ENCODE results near the gene OXER1.
"Not testable (repeated sequence)": the region's sequence is repeated elsewhere in the genome, so short reads cannot be mapped to it uniquely, and the experiment has no call there.

OXER1 gene

DNA sequence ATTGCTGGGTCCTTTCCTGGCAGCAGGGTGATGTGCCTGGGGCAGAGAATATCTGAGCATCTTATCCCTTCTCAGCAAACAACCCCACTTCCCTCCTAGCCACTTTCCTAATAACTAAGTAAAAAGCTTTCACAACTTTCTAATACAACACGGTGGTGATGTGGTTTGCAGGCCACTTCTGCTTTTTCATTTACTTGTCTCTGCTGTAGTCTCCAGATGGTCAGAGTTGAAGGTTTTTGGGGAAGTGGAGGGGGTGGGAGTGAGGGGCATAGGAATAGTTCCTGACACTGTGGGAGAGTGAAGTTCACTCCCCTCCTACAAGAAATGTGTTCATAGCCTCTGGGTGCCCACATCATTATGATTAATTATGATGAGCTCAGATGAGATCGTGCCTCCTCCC, 11.6 kb downstream of the OXER1 start:
- no peak for DNase-seq (ENCODE audit: low spot score)

DNA sequence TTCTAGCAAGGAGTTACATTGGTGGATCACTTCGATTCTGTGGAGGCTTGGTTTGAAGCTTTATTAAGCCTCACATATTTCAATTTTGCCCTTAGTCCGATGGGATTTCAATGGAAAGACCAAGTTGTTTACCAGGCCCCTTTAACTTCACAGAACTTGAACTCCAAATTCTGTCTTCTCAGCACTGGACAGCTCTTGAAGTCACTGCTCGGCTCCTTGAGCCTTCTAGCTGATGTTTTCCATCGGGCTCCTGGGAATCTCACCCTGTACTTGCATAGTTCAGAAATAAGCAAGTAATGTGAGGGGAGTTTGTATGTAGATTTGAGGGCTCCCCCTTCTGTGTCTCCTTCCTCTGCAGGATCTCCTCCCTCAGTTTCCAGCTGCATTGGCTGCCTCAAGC, 15.1 kb downstream of the OXER1 start:
- DNase-seq (ENCODE audit: low spot score), result no peak

DNA sequence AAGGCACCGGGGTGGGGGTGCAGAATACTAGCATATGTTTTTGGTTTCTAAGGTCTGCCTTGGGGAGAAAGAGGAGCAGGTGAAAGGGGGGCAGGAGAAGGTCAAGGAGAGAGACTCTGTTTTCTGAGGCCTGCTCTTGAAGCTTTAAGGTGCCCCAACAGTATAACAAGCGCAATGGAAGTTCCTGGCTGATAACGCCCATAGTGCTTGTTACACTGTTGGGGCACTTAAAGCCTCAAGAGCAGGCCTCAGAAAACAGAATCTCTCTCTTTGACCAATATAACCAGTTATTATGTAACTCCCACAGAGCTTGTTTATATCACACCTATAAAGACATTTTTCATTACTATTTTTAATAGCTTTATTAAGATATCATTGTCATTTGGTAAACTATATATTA, 16.5 kb downstream of the OXER1 start:
- DNase-seq (ENCODE audit: low spot score), result no peak

- no peak for DNase-seq (ENCODE audit: low spot score)
Observed at GRCh38 chr2:42744545-42745082, 19.3 kb downstream of the OXER1 start.

GRCh38 chr2:42743659-42743990, 20.3 kb downstream of the OXER1 start:
- DNase-seq (ENCODE audit: low spot score), result no peak

GRCh38 chr2:42742740-42743658, 20.9 kb downstream of the OXER1 start:
- DNase-seq (ENCODE audit: low spot score), result no peak

- DNase-seq (ENCODE audit: low spot score), result no peak
Observed at GRCh38 chr2:42741140-42741539, 22.8 kb downstream of the OXER1 start.

DNA sequence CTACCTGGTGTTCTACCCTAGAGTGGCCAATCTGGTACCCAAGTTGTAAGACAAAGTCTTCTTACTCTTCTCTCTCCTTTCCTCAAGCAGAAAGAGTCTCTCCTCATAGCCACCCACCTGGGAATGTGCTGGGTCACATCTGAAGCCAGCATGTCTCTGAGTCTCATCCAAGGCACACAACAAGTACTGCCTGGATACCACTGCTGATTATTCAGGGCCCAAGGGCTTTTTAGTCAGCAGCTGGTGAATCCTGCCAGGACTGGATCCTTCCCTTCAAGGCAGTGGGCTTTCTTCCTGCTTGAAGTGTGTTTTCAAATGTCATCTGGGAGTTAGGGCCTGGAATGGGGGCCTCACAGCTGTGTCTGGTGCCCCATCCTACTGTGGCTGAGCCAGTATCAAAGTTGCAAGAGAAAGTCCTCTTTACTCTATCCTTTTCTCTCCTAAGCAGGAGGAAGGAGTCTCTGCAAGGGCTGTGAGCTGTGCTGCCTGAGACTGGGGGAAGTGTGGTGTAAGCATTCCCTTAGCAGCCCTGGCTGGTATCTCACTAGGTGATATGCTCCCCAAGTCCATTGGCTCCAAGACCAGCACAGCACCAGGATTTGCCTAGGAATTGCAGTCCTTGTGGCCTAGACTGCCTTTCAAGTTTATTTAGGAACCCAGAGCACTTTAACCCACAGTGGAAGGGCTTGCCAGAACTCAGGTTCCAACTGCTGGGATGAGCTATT, 27.2 kb downstream of the OXER1 start:
- no peak for DNase-seq (ENCODE audit: low spot score)

GRCh38 chr2:42733852-42734251, 30.1 kb downstream of the OXER1 start:
- DNase-seq (ENCODE audit: low spot score), result no peak

DNA sequence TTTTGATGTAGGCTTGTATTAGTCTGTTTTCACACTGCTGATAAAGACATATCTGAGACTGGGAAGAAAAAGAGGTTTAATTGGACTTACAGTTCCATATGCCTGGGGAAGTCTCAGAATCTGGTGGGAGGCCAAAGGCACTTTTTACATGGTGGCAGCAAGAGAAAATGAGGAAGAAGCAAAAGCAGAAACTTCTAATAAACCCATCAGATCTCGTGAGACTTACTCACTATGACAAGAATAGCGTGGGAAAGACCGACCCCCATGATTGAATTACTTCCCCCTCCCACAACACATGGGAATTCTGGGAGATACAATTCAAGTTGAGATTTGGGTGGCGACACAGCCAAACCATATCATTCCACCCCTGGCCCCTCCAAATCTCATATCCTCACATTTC, 32.6 kb downstream of the OXER1 start:
- DNase-seq (ENCODE audit: low spot score), result not testable (repeated sequence)

DNA sequence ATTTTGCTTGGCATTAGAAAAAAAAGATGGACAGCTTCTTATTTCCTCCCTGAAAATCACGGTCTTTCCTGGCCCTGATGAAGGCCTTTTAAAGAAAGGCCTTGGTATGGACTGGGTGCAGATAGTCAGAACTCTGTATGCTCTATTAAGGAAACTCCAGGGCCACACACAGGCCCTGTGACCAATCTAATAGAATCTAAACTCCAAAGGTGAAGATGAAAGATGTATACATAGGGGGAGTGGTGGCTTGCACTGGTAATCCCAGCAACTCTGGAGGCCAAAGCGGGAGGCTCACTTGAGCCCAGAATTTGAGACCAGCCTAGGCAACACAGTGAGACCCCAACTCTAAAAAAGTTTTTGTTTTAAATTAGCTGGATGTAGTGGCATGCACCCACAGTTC, 37.3 kb downstream of the OXER1 start:
- no peak for DNase-seq (ENCODE audit: low spot score)

DNA sequence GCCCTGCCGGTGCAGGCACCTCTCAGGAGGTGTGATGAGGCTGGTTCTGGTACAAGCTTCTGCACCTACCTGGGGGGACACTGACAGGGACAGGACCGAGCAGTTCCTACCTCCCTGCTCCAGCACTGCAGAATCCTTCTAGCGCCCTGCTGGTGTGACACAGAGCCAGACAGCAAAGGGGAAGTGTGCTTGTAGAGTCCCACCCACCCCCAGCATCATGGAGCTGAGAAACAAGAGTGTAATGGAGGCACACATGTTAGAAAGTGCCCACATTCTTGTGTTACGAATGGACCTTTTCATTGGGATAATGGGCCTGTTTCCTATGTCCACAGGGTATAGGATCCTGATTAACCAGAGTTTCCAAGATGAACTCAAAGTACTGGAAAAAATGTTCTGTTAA, 38.3 kb downstream of the OXER1 start:
- DNase-seq (ENCODE audit: low spot score), result no peak

DNA sequence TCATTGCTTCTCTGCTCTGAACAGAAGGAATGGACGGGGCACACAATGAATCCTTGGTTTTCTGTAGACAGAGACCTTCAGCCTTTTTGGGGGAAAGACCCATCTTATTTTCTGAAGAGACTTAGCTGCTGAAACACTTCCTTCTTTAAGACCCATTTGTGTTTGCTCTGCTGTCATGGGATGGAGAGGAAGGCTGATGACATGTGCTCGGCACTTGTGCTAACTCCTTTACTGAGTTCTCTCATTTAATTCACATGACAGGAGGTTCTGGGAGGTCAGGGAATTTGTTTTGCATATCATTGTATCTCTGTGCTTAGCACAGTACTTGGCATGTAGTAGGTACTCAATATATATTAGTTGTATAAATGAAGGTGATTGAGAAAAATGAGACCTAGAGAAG, 39.0 kb downstream of the OXER1 start:
- no peak for DNase-seq (ENCODE audit: low spot score)

- DNase-seq (ENCODE audit: low spot score), result no peak
Observed at GRCh38 chr2:42723465-42723864, 40.5 kb downstream of the OXER1 start.

DNA sequence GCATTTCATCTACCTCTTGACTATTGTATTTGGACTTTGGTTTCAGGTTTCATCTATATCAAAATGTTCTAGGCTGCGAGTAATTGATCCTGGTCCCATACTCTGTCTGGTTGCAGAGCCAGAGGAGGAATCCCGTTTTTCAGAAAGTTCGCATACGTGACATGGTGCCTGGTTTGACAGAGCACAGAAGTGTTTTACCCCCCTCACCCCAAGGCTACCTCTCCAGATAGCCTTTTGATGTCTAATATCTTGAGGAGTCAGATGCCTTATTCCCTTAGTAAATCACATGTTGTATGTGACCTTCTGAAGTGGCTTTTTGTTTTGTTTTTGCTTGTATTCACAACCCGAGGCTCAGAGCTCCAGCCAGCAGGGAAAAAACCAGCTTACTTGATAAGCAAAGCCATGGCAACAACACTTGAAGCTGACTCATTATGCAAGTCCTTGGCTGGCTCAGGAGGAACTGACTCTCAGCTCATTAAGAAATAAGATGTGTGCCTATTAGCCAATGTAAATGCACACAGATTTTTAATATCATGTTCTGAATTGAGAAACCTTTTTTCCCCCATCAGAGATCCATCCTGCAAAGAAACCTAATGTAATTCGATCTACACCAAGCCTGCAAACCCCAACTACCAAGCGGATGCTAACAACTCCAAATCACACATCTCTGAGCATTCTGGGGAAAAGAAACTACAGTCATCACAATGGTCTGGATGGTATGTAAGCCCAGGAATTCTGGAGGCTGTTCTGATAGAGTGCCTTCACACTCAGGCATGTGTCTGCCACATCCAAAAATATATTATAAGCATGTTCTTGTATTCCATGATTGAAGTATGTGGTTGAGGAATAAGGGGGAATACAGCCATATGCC, 41.4 kb downstream of the OXER1 start:
- no peak for DNase-seq (ENCODE audit: low spot score)

GRCh38 chr2:42721898-42722297, 42.0 kb downstream of the OXER1 start:
- no peak for DNase-seq (ENCODE audit: low spot score)

DNA sequence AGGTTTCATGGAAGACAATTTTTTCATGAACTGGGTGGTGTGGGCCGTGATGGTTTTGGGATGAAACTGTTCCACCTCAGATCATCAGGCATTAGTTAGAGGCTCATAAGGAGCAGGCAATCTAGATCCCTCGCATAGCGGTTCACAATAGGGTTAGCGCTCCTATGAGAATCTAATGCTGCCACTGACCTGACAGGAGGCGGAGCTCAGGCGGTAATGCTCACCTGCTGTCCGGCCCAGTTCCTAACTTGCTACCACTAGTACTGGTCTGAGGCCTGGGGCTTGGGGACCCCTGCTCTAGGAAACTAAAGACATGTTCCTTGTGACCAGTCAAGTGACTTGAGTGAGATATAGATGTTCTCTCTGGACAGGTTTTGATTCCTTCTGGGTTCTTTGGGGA, 49.2 kb downstream of the OXER1 start:
- DNase-seq (ENCODE audit: low spot score), result no peak

DNA sequence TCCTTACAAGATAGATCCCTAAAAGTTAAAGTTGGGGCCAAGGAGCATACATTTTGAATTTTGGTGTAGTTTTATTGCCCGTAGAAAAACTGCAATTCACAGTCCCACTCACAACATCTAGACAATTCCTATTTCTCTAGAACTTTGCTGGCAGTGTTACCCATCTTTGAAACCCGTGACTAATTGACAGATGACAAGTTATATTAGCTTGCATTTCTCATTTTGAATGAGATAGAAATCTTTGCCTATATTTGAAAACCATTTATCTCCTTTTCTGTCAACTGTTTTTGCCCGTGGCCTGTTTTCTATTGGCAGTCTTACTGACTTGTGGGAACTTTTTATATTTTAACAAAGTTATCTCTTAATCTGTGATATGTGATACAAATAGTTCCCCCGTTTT, 50.0 kb downstream of the OXER1 start:
- DNase-seq (ENCODE audit: low spot score), result no peak

- DNase-seq (ENCODE audit: low spot score), result no peak
Observed at GRCh38 chr2:42712934-42713333, 51.0 kb downstream of the OXER1 start.

Measured in iPS-NIHi11 (cell line).